ENCODE data around the gene RBMS3. TPM values are rescaled to one million over a fixed set of nuclear protein-coding genes. Genes with fewer than 3 reads are reported as not detected.

The RBMS3 gene
- total RNA-seq, 1 experiment from 2014 or later = 8.7 TPM

GRCh38 chr3:29901097-29901496, 620.2 kb downstream of the RBMS3 start:
- DNase-seq (ENCODE audit: low spot score) = no peak
- no peaks in the 10 kb centered on the region for H3K27me3 Mint-ChIP-seq (ENCODE audit: low read depth)
- no peak for TF ChIP-seq EMX1 (CRISPR knock-in tag; IDR thresholded peaks at IDR 0.05)
- no peak for TF ChIP-seq SMAD4 (CRISPR knock-in tag; IDR thresholded peaks at IDR 0.05)
- no peak for TF ChIP-seq NFE2L1 (CRISPR knock-in tag; IDR thresholded peaks at IDR 0.05)
- TF ChIP-seq NR2C2 (CRISPR knock-in tag; IDR thresholded peaks at IDR 0.05) = no peak
- no peak for TF ChIP-seq SOX15 (CRISPR knock-in tag; IDR thresholded peaks at IDR 0.05)
- no peak for TF ChIP-seq ZNF423 (CRISPR knock-in tag; IDR thresholded peaks at IDR 0.05)
- no peak for TF ChIP-seq OVOL2 (CRISPR knock-in tag; IDR thresholded peaks at IDR 0.05; ENCODE audit: borderline replicate concordance)
- no peak for TF ChIP-seq CREM (CRISPR knock-in tag; IDR thresholded peaks at IDR 0.05)
- TF ChIP-seq ELF4 (CRISPR knock-in tag; IDR thresholded peaks at IDR 0.05; ENCODE audit: low read depth) = no peak
- no peak for TF ChIP-seq ZNF512 (CRISPR knock-in tag; IDR thresholded peaks at IDR 0.05; ENCODE audit: borderline replicate concordance)
- no peak for TF ChIP-seq SMAD3 (CRISPR knock-in tag; IDR thresholded peaks at IDR 0.05; ENCODE audit: borderline replicate concordance)
- TF ChIP-seq PRRX2 (CRISPR knock-in tag; IDR thresholded peaks at IDR 0.05) = no peak
- TF ChIP-seq RELA (CRISPR knock-in tag; IDR thresholded peaks at IDR 0.05; ENCODE audit: borderline replicate concordance) = no peak
- TF ChIP-seq ZNF263 (CRISPR knock-in tag; IDR thresholded peaks at IDR 0.05; ENCODE audit: low read depth) = no peak
- TF ChIP-seq E2F4 (CRISPR knock-in tag; IDR thresholded peaks at IDR 0.05; ENCODE audit: borderline replicate concordance, low read depth) = no peak
- TF ChIP-seq ZMAT4 (CRISPR knock-in tag; IDR thresholded peaks at IDR 0.05) = no peak
- TF ChIP-seq TEAD4 (CRISPR knock-in tag; IDR thresholded peaks at IDR 0.05) = no peak
- no peak for TF ChIP-seq SP1 (CRISPR knock-in tag; conservative IDR thresholded peaks at IDR 0.05)
- TF ChIP-seq ZSCAN18 (CRISPR knock-in tag; IDR thresholded peaks at IDR 0.05) = no peak
- TF ChIP-seq ARID4B (CRISPR knock-in tag; IDR thresholded peaks at IDR 0.05; ENCODE audit: borderline replicate concordance) = no peak
- ATAC-seq = no peak
- POLR2A ChIA-PET = no interaction called here
- CTCF ChIA-PET = no interaction called here
- peaks cover 5% of the 10 kb centered on the region for H3K4me1 Mint-ChIP-seq
- H3K9me3 Mint-ChIP-seq = no peaks in the 10 kb centered on the region
- no peak overlapping the region for H3K4me3 Mint-ChIP-seq
- no peaks in the 10 kb centered on the region for H3K36me3 Mint-ChIP-seq
- H3K27ac Mint-ChIP-seq = no peak overlapping the region

All from WTC11 (cell line).